ENCODE measurements around the gene DOCK2. TPM values are rescaled to one million over a fixed set of nuclear protein-coding genes. Genes with fewer than 3 reads are reported as not detected.

The DOCK2 gene
- total RNA-seq, 1 experiment from 2014 or later = 1.4 TPM

DNA sequence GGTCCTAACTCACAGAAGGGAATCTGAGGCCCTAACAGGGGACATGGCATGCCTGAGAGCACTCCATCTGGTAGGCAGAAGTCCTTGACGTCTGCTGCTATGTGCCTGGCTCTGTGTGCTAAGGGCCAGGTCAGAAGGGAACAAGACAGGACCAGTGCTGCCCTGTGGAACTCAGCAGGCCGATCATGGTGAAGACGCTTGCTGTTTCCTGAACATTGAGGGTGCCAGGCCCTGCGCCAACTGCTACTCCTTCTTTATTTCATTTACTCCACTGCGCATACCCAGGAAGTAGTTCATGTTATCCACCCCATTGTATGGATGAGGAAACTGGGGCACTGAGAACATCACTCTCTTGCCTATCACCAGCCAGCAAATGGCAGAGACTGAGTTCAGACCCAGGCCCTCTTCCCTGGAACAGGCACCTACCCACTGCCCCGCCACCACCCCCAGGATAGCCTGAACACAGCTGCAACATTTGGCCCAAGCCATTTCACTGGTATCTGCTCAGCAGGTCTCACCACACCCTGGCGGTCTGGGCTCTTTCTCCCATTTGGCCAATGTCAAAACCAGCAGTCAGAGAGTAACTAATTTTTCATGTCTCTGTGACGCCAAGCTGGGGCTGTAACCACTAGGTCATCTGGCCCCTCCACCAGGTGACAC, 443.8 kb downstream of the DOCK2 start:
- H3K4me3 ChIP-seq (ENCODE audit: low read depth in 2 of 2, low read length in 2 of 2) = no peak overlapping the region
- TF ChIP-seq CTCF (IDR thresholded peaks at IDR 0.05) = no peak
- TF ChIP-seq, protein P1, sequence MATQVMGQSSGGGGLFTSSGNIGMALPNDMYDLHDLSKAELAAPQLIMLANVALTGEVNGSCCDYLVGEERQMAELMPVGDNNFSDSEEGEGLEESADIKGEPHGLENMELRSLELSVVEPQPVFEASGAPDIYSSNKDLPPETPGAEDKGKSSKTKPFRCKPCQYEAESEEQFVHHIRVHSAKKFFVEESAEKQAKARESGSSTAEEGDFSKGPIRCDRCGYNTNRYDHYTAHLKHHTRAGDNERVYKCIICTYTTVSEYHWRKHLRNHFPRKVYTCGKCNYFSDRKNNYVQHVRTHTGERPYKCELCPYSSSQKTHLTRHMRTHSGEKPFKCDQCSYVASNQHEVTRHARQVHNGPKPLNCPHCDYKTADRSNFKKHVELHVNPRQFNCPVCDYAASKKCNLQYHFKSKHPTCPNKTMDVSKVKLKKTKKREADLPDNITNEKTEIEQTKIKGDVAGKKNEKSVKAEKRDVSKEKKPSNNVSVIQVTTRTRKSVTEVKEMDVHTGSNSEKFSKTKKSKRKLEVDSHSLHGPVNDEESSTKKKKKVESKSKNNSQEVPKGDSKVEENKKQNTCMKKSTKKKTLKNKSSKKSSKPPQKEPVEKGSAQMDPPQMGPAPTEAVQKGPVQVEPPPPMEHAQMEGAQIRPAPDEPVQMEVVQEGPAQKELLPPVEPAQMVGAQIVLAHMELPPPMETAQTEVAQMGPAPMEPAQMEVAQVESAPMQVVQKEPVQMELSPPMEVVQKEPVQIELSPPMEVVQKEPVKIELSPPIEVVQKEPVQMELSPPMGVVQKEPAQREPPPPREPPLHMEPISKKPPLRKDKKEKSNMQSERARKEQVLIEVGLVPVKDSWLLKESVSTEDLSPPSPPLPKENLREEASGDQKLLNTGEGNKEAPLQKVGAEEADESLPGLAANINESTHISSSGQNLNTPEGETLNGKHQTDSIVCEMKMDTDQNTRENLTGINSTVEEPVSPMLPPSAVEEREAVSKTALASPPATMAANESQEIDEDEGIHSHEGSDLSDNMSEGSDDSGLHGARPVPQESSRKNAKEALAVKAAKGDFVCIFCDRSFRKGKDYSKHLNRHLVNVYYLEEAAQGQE (IDR thresholded peaks at IDR 0.05; ENCODE audit: insufficient read depth in 1 of 2, low read depth in 2 of 2, low read length in 1 of 2) = no peak
- no peak for TF ChIP-seq SIN3A (IDR thresholded peaks at IDR 0.05; ENCODE audit: borderline replicate concordance, insufficient read depth, low read depth, low read length)
- TF ChIP-seq POLR2AphosphoS5 (IDR thresholded peaks at IDR 0.05; ENCODE audit: low read depth, low read length) = no peak
- no peak for TF ChIP-seq TCF7L2 (IDR thresholded peaks at IDR 0.05; ENCODE audit: low read depth, low read length)
- no peaks in the 10 kb centered on the region for H3K36me3 ChIP-seq (ENCODE audit: control insufficient read depth, insufficient read depth, low read length)
- no peaks in the 10 kb centered on the region for H3K9me3 ChIP-seq (ENCODE audit: control insufficient read depth, insufficient read depth, low read depth, low read length)
- no peaks in the 10 kb centered on the region for H3K27me3 ChIP-seq (ENCODE audit: control insufficient read depth, insufficient read depth, low read length)
- H3K4me1 ChIP-seq (ENCODE audit: control insufficient read depth, insufficient read depth, low read length) = no peaks in the 10 kb centered on the region
- no peak for DNase-seq (ENCODE audit: low read depth, low spot score)
- POLR2A ChIA-PET = no interaction called here
- intact Hi-C loops (cut with micrococcal nuclease; ENCODE audit: unreplicated experiment) = no loop called here
- no TSS peak for BruUV-seq (replicated peaks)
- no peak overlapping the region for H3K27ac ChIP-seq (ENCODE audit: low read length)
- in situ Hi-C loops (cut with HindIII; ENCODE audit: low pct_unique_long_range_greater_than_20kb, low sequenced_read_pairs) = no loop called here
- ATAC-seq = no peak
- CTCF ChIA-PET = no interaction called here

- DNase-seq (ENCODE audit: low read depth, low spot score) = no peak
- Histone ChIP-seq H3K36me3 (ENCODE audit: control insufficient read depth, insufficient read depth, low read length) (no peaks in the 10 kb centered on the region), H3K9me3 (ENCODE audit: control insufficient read depth, insufficient read depth, low read depth, low read length) (no peaks in the 10 kb centered on the region), H3K27ac (ENCODE audit: low read length) (no peak overlapping the region), H3K27me3 (ENCODE audit: control insufficient read depth, insufficient read depth, low read length) (no peaks in the 10 kb centered on the region), H3K4me3 (ENCODE audit: low read depth in 2 of 2, low read length in 2 of 2) (no peak overlapping the region), H3K4me1 (ENCODE audit: control insufficient read depth, insufficient read depth, low read length) (no peaks in the 10 kb centered on the region)
- ATAC-seq = no peak
- POLR2A ChIA-PET = no interaction called here
- CTCF ChIA-PET = no interaction called here
- BruUV-seq (replicated peaks) = no TSS peak
- no peak for TF ChIP-seq SIN3A (IDR thresholded peaks at IDR 0.05; ENCODE audit: borderline replicate concordance, insufficient read depth, low read depth, low read length)
- no peak for TF ChIP-seq TCF7L2 (IDR thresholded peaks at IDR 0.05; ENCODE audit: low read depth, low read length)
- no peak for TF ChIP-seq POLR2AphosphoS5 (IDR thresholded peaks at IDR 0.05; ENCODE audit: low read depth, low read length)
- TF ChIP-seq, protein P1 (IDR thresholded peaks at IDR 0.05; ENCODE audit: insufficient read depth in 1 of 2, low read depth in 2 of 2, low read length in 1 of 2) = no peak
- TF ChIP-seq CTCF (IDR thresholded peaks at IDR 0.05) = no peak
- intact Hi-C loops (cut with micrococcal nuclease; ENCODE audit: unreplicated experiment) (no loop called here), in situ Hi-C loops (cut with HindIII; ENCODE audit: low pct_unique_long_range_greater_than_20kb, low sequenced_read_pairs) (no loop called here)
Measured at GRCh38 chr5:170081616-170082015, 444.5 kb downstream of the DOCK2 start.
